ENCODE measurements around the gene ITGA11. TPM values are rescaled to one million over a fixed set of nuclear protein-coding genes. Genes with fewer than 3 reads are reported as not detected.
A peak's percentile ranks its signal among the peaks of the same experiment; 100 is the strongest.

ITGA11 gene
- total RNA-seq, 1 donor = 567 TPM

GRCh38 chr15:68391121-68391520, 40.8 kb downstream of the ITGA11 start:
- Histone ChIP-seq H3K79me2 (ENCODE audit: insufficient read depth, low read length) (peaks cover 93% of the 10 kb centered on the region), H3K36me3 (ENCODE audit: insufficient read depth, low read length) (peaks cover 44% of the 10 kb centered on the region), H3K4me3 (ENCODE audit: insufficient read depth, low read length) (no peak overlapping the region), H2AFZ (ENCODE audit: low read length) (no peak overlapping the region), H4K20me1 (ENCODE audit: insufficient read depth, low read length) (peaks cover 53% of the 10 kb centered on the region), H3K9me3 (ENCODE audit: low read depth, low read length) (no peaks in the 10 kb centered on the region), H3K27me3 (ENCODE audit: insufficient read depth, low read length) (no peaks in the 10 kb centered on the region), H3K4me1 (ENCODE audit: insufficient read depth, low read length) (peaks cover 35% of the 10 kb centered on the region), H3K27ac (ENCODE audit: low read depth, low read length) (peak overlapping the region; percentile 90), H3K4me2 (ENCODE audit: insufficient read depth, low read length) (no peak overlapping the region)
- no peak for DNase-seq (ENCODE audit: insufficient read length, low spot score, missing footprints)
- no peak for TF ChIP-seq CTCF (IDR thresholded peaks at IDR 0.05; ENCODE audit: extremely low read depth, low read depth, low read length)

GRCh38 chr15:68389936-68390817, 41.8 kb downstream of the ITGA11 start:
- TF ChIP-seq CTCF (IDR thresholded peaks at IDR 0.05; ENCODE audit: extremely low read depth, low read depth, low read length) = no peak
- Histone ChIP-seq H3K27me3 (ENCODE audit: insufficient read depth, low read length) (no peaks in the 10 kb centered on the region), H3K4me3 (ENCODE audit: insufficient read depth, low read length) (peak overlapping the region; percentile 3), H3K4me2 (ENCODE audit: insufficient read depth, low read length) (peak overlapping the region; percentile 49), H3K27ac (ENCODE audit: low read depth, low read length) (peak overlapping the region; percentile 90), H4K20me1 (ENCODE audit: insufficient read depth, low read length) (peaks cover 52% of the 10 kb centered on the region), H3K36me3 (ENCODE audit: insufficient read depth, low read length) (peaks cover 53% of the 10 kb centered on the region), H3K9me3 (ENCODE audit: low read depth, low read length) (no peaks in the 10 kb centered on the region), H3K79me2 (ENCODE audit: insufficient read depth, low read length) (peaks cover 95% of the 10 kb centered on the region), H2AFZ (ENCODE audit: low read length) (no peak overlapping the region), H3K4me1 (ENCODE audit: insufficient read depth, low read length) (peaks cover 42% of the 10 kb centered on the region)
- DNase-seq (ENCODE audit: insufficient read length, low spot score, missing footprints) = peak; percentile 83

GRCh38 chr15:68389041-68389930, 42.7 kb downstream of the ITGA11 start:
- Histone ChIP-seq H2AFZ (ENCODE audit: low read length) (no peak overlapping the region), H3K79me2 (ENCODE audit: insufficient read depth, low read length) (peaks cover 91% of the 10 kb centered on the region), H3K27me3 (ENCODE audit: insufficient read depth, low read length) (no peaks in the 10 kb centered on the region), H4K20me1 (ENCODE audit: insufficient read depth, low read length) (peaks cover 56% of the 10 kb centered on the region), H3K4me1 (ENCODE audit: insufficient read depth, low read length) (peaks cover 51% of the 10 kb centered on the region), H3K9me3 (ENCODE audit: low read depth, low read length) (no peaks in the 10 kb centered on the region), H3K36me3 (ENCODE audit: insufficient read depth, low read length) (peaks cover 51% of the 10 kb centered on the region), H3K27ac (ENCODE audit: low read depth, low read length) (peak overlapping the region; percentile 90), H3K4me3 (ENCODE audit: insufficient read depth, low read length) (peak overlapping the region; percentile 3), H3K4me2 (ENCODE audit: insufficient read depth, low read length) (peak overlapping the region; percentile 49)
- DNase-seq (ENCODE audit: insufficient read length, low spot score, missing footprints) = no peak
- peak; percentile 11 for TF ChIP-seq CTCF (IDR thresholded peaks at IDR 0.05; ENCODE audit: extremely low read depth, low read depth, low read length)

Measured in osteoblast (primary cell).